CD4-positive, alpha-beta T cell treated with Interleukin-6 for 4 hours (primary cell): ENCODE measurements around the gene CSRP1.
"Not testable (repeated sequence)": the region's sequence is repeated elsewhere in the genome, so short reads cannot be mapped to it uniquely, and the experiment has no call there.

Source experiments
- DNase-seq: peaks from one replicate; pipeline ENCODE4 v3.0.0-alpha.2; 2020; ENCODE audit warnings: mixed read lengths

Gene CSRP1

DNA sequence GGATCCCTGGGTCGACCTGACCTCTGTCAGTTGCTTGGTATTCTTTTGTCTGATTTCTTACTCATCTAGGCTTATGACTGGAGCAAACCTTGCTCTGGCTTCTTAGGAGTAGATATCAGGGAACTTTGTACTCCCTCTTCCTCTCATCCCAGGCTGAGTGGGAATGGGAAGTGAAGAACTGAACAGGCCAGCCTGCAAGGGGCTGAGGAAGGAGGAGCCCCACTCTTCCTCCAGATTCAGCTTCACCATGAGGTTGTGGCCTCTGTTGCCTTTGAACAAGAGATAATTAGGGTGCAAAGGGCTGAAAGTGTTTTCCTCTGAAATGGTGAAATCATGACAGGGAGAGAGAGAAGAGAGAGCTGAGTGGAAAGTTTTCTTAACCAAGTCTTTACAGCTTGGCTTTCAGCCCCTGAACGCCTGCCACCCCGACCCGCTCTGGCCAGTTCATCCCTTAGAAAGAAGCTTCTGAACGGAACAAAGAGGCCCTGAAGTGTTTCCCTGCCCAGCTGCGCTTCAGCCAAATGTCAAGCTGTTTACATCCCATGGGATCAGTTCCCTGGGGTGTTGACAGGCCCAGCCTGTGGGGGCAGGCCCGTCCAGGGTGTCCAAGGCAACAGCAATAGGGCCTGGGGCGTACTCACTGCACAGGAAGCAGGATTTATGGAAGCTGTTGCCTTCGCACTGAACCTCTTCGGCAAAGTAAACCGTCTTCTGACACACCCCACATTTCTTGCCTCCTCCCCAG is 11.2 kb downstream of the CSRP1 start:
- DNase-seq, result no peak

DNA sequence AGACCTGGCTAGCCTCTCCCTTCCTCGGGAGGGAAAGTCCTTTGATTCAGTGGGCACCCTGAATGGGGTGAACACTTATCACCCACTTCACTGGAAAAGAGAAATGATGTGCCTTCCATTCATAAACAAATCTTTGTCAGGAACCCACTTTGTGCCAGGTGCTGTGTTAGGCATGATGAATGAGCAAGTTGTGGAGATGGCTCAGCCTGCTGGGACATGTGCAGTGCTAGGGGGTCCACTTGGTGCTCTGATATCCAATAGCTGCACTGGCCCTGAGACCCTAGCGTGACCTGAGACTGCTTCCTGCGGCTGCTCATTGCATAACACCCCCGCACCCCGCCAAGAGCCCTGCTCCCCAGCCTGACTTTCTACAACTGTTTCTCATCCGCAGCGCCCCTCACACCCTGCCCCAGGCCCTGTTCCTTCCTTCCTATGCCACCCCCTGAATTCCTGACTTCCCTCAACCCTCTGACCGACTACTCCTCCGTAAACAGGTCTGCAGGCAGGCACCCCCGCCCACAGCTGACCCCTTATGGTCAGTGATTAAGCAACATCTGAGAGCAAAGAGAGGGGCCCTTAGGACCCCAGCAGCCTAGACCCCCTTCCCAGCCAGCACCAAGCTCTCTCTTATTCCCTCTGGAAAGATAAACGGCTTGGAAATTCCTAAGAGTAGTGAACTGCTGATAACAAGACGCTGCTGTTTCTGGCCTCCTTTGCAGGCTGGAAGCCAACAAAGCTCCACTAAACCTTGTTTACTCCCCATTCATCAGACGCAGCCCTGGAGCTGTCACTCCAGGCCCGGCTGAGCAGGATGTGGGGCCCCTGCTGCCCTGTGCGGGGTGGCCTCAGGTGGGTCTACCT is 12.9 kb downstream of the CSRP1 start:
- no peak for DNase-seq

DNA sequence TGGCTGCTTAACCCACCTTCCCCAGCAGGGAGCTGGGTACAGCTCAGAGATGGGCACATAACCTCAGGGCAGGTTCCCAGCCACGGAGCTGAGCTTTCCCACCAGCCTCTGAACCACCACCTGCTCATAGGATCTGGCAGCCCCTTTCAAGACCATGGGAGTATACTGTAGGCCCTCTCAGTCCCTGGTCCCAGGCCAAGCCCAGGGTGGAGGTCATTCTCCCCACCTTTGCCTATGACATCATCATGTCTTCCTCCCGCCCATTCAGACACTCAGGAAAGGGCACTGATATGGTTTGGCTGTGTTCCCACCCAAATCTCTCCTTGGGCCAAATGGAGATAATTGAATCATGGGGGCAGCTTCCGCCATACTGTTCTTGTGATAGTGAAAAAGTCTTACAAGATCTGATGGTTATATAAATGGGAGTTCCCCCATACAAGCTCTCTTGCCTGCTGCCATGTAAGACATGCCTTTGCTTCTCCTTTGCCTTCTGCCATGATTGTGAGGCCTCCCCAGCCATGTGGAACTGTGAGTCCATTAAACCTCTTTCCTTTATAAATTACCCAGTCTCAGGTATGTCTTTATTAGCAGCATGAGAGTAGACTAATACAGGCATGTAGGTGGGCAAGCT is 13.8 kb downstream of the CSRP1 start:
- DNase-seq, result not testable (repeated sequence)

DNA sequence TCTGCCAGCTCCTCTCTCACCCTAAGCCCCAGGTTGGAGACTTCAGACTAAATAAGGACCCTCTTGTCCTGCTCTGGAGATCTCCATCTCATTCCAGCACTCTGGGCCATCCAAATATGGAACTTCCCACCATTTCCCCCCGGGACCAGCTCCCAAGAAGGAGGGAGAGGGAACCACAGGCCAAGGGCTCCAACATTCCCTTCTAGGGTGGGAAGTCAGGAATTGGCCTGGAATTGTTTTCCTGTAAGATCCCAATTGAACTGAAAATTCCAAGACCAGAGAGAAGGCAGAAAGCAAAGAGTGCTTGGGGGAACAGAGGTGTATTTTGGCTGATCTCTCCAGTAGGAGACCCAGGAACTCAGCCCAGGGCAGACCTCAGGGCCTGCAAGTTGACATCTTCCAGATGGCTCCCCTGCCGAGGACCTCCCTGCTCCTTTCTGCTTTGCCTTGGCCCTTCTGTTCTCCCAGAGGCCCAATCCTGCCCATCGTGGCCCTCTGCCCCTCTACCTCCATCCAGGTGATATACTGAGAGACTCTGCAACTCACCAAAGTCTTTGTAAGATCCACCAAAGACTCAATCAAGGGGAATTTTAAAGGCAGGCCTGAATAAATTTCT is 14.9 kb downstream of the CSRP1 start:
- no peak for DNase-seq

DNA sequence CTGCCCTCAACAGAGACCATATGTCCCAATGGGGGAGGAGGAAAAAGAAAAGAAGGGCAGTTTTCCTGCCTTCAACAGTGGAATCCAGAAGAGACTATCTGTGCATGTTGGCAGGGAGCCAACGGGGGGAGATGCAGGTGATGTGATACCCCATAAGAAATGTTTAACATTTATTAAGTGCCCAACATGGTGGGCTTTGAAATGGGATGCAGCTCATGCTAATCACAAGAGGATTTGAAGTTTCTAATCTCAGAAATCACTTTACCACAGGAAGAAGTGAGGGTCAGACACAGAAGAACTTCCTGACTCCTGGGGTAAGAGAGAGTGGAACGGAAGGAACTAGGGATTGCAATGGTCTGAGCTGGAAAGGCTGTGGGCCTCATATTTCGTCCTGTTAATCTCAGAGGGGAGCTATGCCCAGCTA is 16.2 kb downstream of the CSRP1 start:
- no peak for DNase-seq

- DNase-seq, result no peak
Observed at GRCh38 chr1:201489643-201490261, 17.2 kb downstream of the CSRP1 start.

DNA sequence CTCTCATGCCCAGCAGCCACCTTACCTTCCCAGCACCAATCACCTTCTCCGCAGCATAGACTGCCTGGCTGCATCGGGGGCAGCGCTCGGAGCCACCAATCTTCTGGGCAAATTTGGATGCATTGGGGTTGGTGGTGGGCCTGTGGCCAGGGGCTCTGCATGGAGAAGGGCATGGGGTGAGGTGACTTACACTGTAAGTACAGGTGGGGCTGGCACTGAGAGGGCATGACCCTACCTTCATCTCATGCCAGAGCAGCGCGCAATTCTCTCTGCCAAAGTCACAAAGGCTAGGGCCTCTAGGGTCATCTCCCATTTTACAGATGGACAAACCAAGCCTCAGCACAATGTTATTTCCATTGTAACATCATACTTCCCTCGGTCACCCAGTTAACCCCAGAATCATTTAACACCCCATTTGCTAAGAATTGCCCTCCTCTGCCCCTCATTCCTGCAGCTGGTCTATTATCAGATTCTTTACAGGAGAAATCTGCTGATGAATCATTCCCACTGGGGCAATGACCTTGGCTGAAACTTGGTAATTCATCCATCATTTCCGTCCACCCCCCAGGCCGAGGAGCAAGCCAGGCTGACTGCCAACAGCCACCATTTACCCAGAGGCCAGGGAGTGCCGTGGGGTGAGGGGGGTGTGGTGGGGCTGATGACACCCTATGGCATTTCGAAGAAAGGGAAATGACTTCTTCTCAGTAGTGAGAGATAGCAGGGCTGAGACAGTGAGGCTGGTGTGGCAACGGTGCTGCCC is 17.9 kb downstream of the CSRP1 start:
- DNase-seq, result no peak

DNA sequence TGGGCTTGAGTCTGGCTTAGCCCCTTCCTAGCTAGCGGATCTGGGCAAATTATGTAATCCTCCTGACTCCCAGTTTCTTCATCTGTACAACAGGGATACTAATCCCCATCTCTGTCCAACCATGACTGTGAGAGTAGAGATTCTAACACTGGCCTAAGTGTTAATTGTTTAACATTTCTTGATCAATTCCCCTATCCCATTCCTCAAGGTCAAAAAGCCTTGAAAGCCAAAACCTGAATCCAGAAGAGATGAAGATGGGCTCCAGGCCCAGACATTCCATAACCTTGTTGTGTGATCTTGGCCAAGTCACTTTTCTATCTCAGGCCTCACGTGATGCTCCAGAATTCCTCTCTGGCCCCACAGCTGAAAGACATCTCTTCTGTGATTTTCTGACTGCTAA is 19.2 kb downstream of the CSRP1 start:
- DNase-seq, result no peak

DNA sequence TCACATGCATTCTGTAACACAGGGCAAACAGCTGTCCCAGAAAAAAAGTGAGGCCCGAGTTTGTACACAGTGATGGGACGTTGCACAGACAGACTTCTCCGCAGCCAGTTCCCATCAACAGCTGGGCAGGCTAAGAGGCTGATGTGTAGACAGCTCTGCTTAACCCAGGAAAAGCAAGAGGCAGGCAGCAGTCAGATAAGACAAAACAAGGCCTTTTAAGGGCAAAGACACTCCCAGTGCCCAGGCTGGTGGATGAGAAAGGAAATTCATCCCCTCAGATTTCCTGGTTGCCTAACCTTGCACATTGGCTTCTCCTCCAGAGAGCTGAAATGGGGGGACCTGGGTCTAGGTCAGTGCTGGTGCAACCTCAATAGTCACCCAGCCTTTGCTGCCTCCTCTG is 20.7 kb downstream of the CSRP1 start:
- DNase-seq, result no peak

DNA sequence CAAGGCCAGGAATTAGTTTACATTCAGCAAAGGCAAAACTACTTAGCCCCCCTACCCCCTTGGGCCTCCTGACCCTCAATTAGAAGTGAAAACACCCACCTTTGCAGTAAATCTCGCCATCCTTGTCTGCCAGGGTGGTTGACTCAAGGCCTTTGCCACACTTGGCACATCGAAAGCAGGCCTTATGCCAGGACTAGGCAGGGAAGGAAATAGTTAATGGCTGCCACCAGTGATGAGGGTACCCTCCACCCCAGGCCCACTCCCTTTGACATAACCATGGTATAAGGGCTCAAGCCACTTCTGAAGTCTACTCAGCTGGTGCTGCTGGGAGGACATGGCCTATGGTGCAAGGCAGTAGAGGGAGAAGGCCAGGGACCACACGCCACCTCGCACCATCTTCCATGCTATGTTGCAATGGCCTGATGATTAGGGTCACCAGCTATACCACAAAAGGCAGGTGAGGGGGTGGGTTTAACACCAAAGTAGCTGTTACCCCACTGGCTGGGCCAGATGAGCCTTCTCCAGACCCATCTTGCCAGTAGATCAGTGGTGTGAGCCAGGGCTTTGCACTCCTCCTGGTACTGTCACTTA is 21.6 kb downstream of the CSRP1 start:
- DNase-seq, result no peak

GRCh38 chr1:201483373-201483949 is 23.5 kb downstream of the CSRP1 start:
- DNase-seq, result no peak

- DNase-seq, result no peak
Observed at GRCh38 chr1:201482755-201483154, 24.2 kb downstream of the CSRP1 start.

GRCh38 chr1:201481761-201482493 is 25.0 kb downstream of the CSRP1 start:
- peak; percentile 84 for DNase-seq

- DNase-seq, result no peak
Observed at GRCh38 chr1:201481004-201481380, 25.9 kb downstream of the CSRP1 start.

DNA sequence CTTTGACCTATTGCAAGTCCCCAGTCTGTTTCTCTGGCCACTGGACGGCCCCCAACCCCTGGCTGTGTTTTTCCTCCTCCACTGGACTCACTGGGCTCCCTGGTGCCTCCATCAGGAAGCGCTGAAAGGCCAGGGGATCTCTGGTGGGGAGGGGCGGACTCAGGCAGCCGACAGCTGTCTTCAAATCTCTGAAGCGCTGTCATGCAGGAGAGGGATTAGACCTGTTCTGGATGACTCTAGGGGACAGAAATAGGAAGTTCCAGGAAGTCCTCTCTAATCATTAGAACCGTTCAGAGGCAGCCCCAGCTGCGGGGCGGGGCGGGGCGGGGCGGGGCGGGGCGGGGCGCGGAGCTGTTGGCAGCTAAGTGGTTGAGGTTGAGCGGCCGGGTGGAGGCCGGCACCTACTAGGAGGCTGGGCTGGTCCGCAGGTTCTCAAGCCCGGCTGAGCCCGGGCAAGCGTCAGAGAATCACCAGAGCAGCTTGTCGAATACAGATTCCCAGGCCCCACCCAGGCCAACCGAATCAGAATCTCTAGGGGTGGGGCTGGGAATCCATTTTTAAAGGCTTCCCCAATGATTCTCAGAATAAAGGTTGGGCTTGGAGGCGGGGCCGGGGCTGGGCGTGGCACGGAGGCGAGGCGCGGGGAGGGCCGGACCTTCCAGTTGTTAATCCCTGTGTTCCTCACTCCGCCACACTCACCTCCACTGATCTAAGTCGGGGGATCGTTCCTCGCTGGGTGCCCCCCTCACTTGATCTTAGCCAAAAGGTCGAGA is 26.5 kb downstream of the CSRP1 start:
- peak; percentile 61 for DNase-seq

DNA sequence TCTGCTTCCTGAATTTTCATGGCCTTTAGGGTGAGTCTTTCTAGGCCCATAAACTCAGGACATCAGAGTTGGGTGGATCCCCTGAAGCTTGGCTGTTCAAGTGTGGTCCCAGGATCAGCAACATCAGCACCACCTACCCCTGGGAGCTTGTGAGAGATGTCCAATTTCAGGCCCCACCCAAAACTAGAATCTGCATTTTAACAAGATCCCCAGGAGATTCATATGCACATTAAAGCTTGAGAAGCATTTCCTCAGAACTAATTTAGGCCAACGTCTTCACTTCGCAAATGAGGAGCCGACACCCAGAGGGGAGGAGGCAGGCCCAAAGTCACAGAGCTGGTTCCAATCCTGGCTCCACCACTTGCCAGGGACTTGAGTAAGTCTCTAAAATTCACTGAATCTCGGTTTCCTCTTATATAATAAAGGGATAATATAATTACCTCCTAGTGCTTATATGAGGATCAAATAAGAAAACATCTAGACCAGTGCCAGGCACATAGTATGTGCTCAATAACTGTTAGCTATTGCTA is 27.7 kb downstream of the CSRP1 start:
- DNase-seq, result no peak

GRCh38 chr1:201478666-201479065 is 28.3 kb downstream of the CSRP1 start:
- not testable (repeated sequence) for DNase-seq

DNA sequence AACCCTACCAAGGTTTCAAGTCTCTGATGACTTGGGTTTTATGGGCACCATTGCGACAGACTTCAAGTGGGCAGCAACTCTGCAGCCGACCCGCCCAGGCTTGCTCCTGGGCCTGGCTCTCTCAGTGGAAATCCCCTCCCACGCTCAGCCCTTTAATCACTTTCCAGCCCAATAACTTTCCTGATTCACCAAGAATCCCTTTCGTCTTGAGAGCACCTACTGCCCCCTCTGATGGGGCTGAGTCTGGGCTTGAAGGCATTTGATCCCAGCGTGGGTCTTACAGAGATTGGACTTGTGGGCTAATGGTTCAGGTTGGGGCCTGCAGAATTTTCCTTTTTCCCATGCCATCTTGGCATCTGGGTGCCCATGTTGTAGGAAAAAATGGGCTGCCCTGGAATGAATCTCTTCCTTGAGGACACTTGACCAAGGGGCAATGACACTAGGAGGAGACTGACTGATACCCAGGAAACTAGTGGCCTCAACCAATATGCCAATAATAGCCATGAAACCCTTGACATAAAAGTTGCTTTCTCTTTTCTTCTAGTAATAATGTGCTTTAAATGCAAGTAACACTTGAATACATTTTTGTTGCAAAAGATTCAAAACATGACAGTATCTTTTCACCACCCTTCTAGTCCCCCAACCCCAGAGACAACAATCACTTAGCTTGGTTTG is 30.1 kb downstream of the CSRP1 start:
- no peak for DNase-seq
